NK-92 treated with Interleukin-12 subunit alpha and Interleukin-12 subunit beta, amount 100 ng/mL, for 24 hours (cell line): Measurements from ENCODE around the gene SCAF8.
"Not testable (repeated sequence)": the region's sequence is repeated elsewhere in the genome, so short reads cannot be mapped to it uniquely, and the experiment has no call there.

Experiments
- DNase-seq: peaks from one replicate; lab custom pipeline; 2025; lab: John Stamatoyannopoulos, UW

The SCAF8 gene

GRCh38 chr6:154785075-154785474, 51.9 kb downstream of the SCAF8 start:
- DNase-seq, result no peak

GRCh38 chr6:154786144-154786868, 53.1 kb downstream of the SCAF8 start:
- no peak for DNase-seq

- no peak for DNase-seq
Observed at GRCh38 chr6:154791556-154792317, 58.5 kb downstream of the SCAF8 start.

- DNase-seq, result no peak
Observed at GRCh38 chr6:154792325-154792724, 59.1 kb downstream of the SCAF8 start.

- no peak for DNase-seq
Observed at GRCh38 chr6:154792761-154793160, 59.5 kb downstream of the SCAF8 start.

GRCh38 chr6:154796484-154796883, 63.3 kb downstream of the SCAF8 start:
- DNase-seq, result no peak

- no peak for DNase-seq
Observed at GRCh38 chr6:154797857-154798256, 64.6 kb downstream of the SCAF8 start.

GRCh38 chr6:154800338-154800737, 67.1 kb downstream of the SCAF8 start:
- no peak for DNase-seq

GRCh38 chr6:154805288-154805911, 72.2 kb downstream of the SCAF8 start:
- no peak for DNase-seq

- DNase-seq, result no peak
Observed at GRCh38 chr6:154806804-154807203, 73.6 kb downstream of the SCAF8 start.

- not testable (repeated sequence) for DNase-seq
Observed at GRCh38 chr6:154811663-154812062, 78.4 kb downstream of the SCAF8 start.

GRCh38 chr6:154814063-154814462, 80.8 kb downstream of the SCAF8 start:
- no peak for DNase-seq

- DNase-seq, result no peak
Observed at GRCh38 chr6:154815938-154816820, 83.0 kb downstream of the SCAF8 start.

GRCh38 chr6:154821099-154821498, 87.9 kb downstream of the SCAF8 start:
- DNase-seq, result no peak

GRCh38 chr6:154821638-154822037, 88.4 kb downstream of the SCAF8 start:
- DNase-seq, result no peak

- DNase-seq, result no peak
Observed at GRCh38 chr6:154822947-154823558, 89.8 kb downstream of the SCAF8 start.

GRCh38 chr6:154824076-154824475, 90.9 kb downstream of the SCAF8 start:
- no peak for DNase-seq

- no peak for DNase-seq
Observed at GRCh38 chr6:154829970-154830369, 96.8 kb downstream of the SCAF8 start.

GRCh38 chr6:154830771-154831170, 97.6 kb downstream of the SCAF8 start:
- DNase-seq, result no peak

- no peak for DNase-seq
Observed at GRCh38 chr6:154835307-154835706, 102.1 kb downstream of the SCAF8 start.

- DNase-seq, result no peak
Observed at GRCh38 chr6:154839546-154839945, 106.3 kb downstream of the SCAF8 start.

GRCh38 chr6:154840363-154840762, 107.1 kb downstream of the SCAF8 start:
- no peak for DNase-seq
